Neural cell (in vitro differentiated cells): ENCODE data around the gene MOB2. TPM values are rescaled to one million over a fixed set of nuclear protein-coding genes. Genes with fewer than 3 reads are reported as not detected.

Source experiments
- H2AFZ ChIP-seq: fragments of 200-600, 300-800 bp; sonication (generic), shearing (Covaris generic); 2 replicates; pipeline ENCODE4 v1.6.0; 2014; ENCODE audit warnings: low read depth, mild to moderate bottlenecking, antibody characterized with exemption, low read length, moderate library complexity
- H3F3A ChIP-seq: fragments of 200-600 bp; shearing (Covaris generic); 2 replicates; pipeline ENCODE4 v1.6.1; 2016; ENCODE audit warnings: mild to moderate bottlenecking, moderate library complexity, mixed read lengths, antibody characterized with exemption, low read length; ENCODE audit not compliant: insufficient read depth, poor library complexity, severe bottlenecking
- H3K27ac ChIP-seq: fragments of 200-600, 300-800 bp; sonication (generic), shearing (Covaris generic); 2 replicates; pipeline ENCODE4 v1.5.1; 2014; ENCODE audit warnings: mild to moderate bottlenecking, low read length, moderate library complexity
- H3K27me3 ChIP-seq: fragments of 300-800, 200-600 bp; sonication (generic), shearing (Covaris generic); 2 replicates; pipeline ENCODE4 v1.6.0; 2014; ENCODE audit warnings: mild to moderate bottlenecking, low read depth, low read length, moderate library complexity; ENCODE audit not compliant: insufficient read depth
- H3K36me3 ChIP-seq: fragments of 300-800, 200-600 bp; sonication (generic), shearing (Covaris generic); 2 replicates; pipeline ENCODE4 v1.5.1; 2014; ENCODE audit warnings: mild to moderate bottlenecking, antibody characterized with exemption, low read length, moderate library complexity; ENCODE audit not compliant: insufficient read depth
- H3K4me2 ChIP-seq: fragments of 300-800, 200-600 bp; sonication (generic), shearing (Covaris generic); 2 replicates; pipeline ENCODE4 v1.6.0; 2014; ENCODE audit warnings: mild to moderate bottlenecking, low read length
- H3K4me3 ChIP-seq: fragments of 300-800, 200-600 bp; sonication (generic), shearing (Covaris generic); 2 replicates; pipeline ENCODE4 v1.5.1; 2014; ENCODE audit warnings: mild to moderate bottlenecking, low read length, moderate library complexity
- H3K79me2 ChIP-seq: fragments of 200-600 bp; shearing (Covaris generic); replicated peaks from 2 replicates; pipeline ENCODE4 v1.6.0; 2014; ENCODE audit warnings: mild to moderate bottlenecking, low read length, moderate library complexity; ENCODE audit not compliant: insufficient read depth
- H3K9ac ChIP-seq: fragments of 300-800, 200-600 bp; sonication (generic), shearing (Covaris generic); 2 replicates; pipeline ENCODE4 v1.6.1; 2016; ENCODE audit warnings: mild to moderate bottlenecking, low read length, mixed read lengths
- H3K9me2 ChIP-seq: fragments of 200-600 bp; shearing (Covaris generic); 2 replicates; pipeline ENCODE4 v1.6.1; 2016; ENCODE audit warnings: mild to moderate bottlenecking, low read length, mixed read lengths; ENCODE audit not compliant: insufficient read depth
- H3K9me3 ChIP-seq: fragments of 200-600, 300-800 bp; sonication (generic), shearing (Covaris generic); 2 replicates; pipeline ENCODE4 v1.6.1; 2016; ENCODE audit warnings: mild to moderate bottlenecking, mixed run types, low read length, moderate library complexity, mixed read lengths
- H4K20me1 ChIP-seq: fragments of 200-600 bp; shearing (Covaris generic); 2 replicates; pipeline ENCODE4 v1.6.1; 2016; ENCODE audit warnings: mild to moderate bottlenecking, mixed run types; ENCODE audit not compliant: insufficient read depth
- EP300 ChIP-seq: fragments of 450-650 bp; conservative IDR thresholded peaks from 2 replicates; pipeline ENCODE4 v1.6.1; 2014; ENCODE audit warnings: antibody characterized with exemption, mild to moderate bottlenecking, moderate library complexity; ENCODE audit not compliant: poor library complexity, severe bottlenecking
- EZH2 ChIP-seq: fragments of 200-600, 300-800 bp; shearing (Covaris generic), sonication (generic); IDR thresholded peaks from 2 replicates; pipeline ENCODE4 v1.6.1; 2014; ENCODE audit warnings: antibody characterized with exemption, low read length, borderline replicate concordance, mild to moderate bottlenecking; ENCODE audit not compliant: insufficient read depth, poor library complexity, severe bottlenecking
- MXI1 ChIP-seq: fragments of 450-650 bp; conservative IDR thresholded peaks from 2 replicates; pipeline ENCODE4 v1.6.1; 2014; ENCODE audit warnings: antibody characterized with exemption, mild to moderate bottlenecking; ENCODE audit not compliant: poor library complexity, severe bottlenecking
- POLR2AphosphoS5 ChIP-seq: IDR thresholded peaks from 2 replicates; pipeline ENCODE4 v1.6.1; 2012
- RAD21 ChIP-seq: fragments of 450-650 bp; conservative IDR thresholded peaks from 2 replicates; pipeline ENCODE4 v1.6.1; 2014; ENCODE audit warnings: antibody characterized with exemption, mild to moderate bottlenecking, moderate library complexity
- SMC3 ChIP-seq: fragments of 450-650 bp; conservative IDR thresholded peaks from 2 replicates; pipeline ENCODE4 v1.6.1; 2014; ENCODE audit warnings: antibody characterized with exemption, mild to moderate bottlenecking, moderate library complexity; ENCODE audit not compliant: poor library complexity
- TAF1 ChIP-seq: IDR thresholded peaks from 2 replicates; pipeline ENCODE4 v1.6.1; 2012; ENCODE audit warnings: low read depth
- polyA plus RNA-seq: library from polyadenylated mRNA; depleted of rRNA; stranded (reverse); fragments of >200 nt; gene quantifications from 2 replicates; pipeline ENCODE4 v1.2.3, GENCODE V29; 2014
- TF ChIP-seq, protein P1 (sequence below): fragments of 450-650 bp; IDR thresholded peaks from 2 replicates; pipeline ENCODE4 v1.5.1; 2014; ENCODE audit warnings: antibody characterized with exemption, mild to moderate bottlenecking, moderate library complexity; ENCODE audit not compliant: poor library complexity, severe bottlenecking
- TF ChIP-seq, protein P2 (sequence below): IDR thresholded peaks from 2 replicates; pipeline ENCODE4 v1.6.1; 2012; ENCODE audit warnings: borderline replicate concordance

The MOB2 gene
- polyA plus RNA-seq, 1 donor from 2014 or later: 33.2 TPM

DNA sequence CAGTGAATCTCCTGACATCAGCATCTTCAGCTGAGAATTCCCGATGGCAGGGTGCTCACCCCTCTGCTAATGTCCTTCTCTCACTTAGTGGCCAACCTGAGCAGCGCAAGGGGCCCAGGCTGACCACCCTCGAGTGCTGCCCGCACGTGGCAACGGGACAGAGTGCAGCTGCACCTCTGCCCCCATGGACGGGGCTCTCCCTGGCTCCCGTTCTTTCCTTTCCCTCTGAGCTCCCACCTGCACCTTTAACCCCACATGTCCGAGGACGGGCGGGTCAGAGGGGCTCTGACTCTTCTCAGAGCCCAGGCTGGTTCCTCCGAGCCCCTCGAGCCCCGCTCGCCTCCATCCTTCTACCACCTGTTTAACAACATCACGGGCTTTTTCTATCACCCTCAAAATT is 19.8 kb downstream of the MOB2 start:
- no peak overlapping the region for H3K4me3 ChIP-seq
- no peaks in the 10 kb centered on the region for H3K27me3 ChIP-seq
- H3K4me2 ChIP-seq: no peak overlapping the region
- no peaks in the 10 kb centered on the region for H3F3A ChIP-seq
- H3K9me3 ChIP-seq: no peaks in the 10 kb centered on the region
- no peaks in the 10 kb centered on the region for H3K79me2 ChIP-seq
- no peak overlapping the region for H3K9ac ChIP-seq
- no peak overlapping the region for H3K27ac ChIP-seq
- TF ChIP-seq RAD21 (no peak), POLR2AphosphoS5 (no peak), MXI1 (no peak), EZH2 (no peak), EP300 (no peak), TAF1 (no peak), SMC3 (no peak)
- TF ChIP-seq, protein P1, sequence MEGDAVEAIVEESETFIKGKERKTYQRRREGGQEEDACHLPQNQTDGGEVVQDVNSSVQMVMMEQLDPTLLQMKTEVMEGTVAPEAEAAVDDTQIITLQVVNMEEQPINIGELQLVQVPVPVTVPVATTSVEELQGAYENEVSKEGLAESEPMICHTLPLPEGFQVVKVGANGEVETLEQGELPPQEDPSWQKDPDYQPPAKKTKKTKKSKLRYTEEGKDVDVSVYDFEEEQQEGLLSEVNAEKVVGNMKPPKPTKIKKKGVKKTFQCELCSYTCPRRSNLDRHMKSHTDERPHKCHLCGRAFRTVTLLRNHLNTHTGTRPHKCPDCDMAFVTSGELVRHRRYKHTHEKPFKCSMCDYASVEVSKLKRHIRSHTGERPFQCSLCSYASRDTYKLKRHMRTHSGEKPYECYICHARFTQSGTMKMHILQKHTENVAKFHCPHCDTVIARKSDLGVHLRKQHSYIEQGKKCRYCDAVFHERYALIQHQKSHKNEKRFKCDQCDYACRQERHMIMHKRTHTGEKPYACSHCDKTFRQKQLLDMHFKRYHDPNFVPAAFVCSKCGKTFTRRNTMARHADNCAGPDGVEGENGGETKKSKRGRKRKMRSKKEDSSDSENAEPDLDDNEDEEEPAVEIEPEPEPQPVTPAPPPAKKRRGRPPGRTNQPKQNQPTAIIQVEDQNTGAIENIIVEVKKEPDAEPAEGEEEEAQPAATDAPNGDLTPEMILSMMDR: no peak
- TF ChIP-seq, protein P2, sequence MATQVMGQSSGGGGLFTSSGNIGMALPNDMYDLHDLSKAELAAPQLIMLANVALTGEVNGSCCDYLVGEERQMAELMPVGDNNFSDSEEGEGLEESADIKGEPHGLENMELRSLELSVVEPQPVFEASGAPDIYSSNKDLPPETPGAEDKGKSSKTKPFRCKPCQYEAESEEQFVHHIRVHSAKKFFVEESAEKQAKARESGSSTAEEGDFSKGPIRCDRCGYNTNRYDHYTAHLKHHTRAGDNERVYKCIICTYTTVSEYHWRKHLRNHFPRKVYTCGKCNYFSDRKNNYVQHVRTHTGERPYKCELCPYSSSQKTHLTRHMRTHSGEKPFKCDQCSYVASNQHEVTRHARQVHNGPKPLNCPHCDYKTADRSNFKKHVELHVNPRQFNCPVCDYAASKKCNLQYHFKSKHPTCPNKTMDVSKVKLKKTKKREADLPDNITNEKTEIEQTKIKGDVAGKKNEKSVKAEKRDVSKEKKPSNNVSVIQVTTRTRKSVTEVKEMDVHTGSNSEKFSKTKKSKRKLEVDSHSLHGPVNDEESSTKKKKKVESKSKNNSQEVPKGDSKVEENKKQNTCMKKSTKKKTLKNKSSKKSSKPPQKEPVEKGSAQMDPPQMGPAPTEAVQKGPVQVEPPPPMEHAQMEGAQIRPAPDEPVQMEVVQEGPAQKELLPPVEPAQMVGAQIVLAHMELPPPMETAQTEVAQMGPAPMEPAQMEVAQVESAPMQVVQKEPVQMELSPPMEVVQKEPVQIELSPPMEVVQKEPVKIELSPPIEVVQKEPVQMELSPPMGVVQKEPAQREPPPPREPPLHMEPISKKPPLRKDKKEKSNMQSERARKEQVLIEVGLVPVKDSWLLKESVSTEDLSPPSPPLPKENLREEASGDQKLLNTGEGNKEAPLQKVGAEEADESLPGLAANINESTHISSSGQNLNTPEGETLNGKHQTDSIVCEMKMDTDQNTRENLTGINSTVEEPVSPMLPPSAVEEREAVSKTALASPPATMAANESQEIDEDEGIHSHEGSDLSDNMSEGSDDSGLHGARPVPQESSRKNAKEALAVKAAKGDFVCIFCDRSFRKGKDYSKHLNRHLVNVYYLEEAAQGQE: no peak
- no peak overlapping the region for H2AFZ ChIP-seq
- no peaks in the 10 kb centered on the region for H3K9me2 ChIP-seq
- no peaks in the 10 kb centered on the region for H4K20me1 ChIP-seq
- H3K36me3 ChIP-seq: no peaks in the 10 kb centered on the region

DNA sequence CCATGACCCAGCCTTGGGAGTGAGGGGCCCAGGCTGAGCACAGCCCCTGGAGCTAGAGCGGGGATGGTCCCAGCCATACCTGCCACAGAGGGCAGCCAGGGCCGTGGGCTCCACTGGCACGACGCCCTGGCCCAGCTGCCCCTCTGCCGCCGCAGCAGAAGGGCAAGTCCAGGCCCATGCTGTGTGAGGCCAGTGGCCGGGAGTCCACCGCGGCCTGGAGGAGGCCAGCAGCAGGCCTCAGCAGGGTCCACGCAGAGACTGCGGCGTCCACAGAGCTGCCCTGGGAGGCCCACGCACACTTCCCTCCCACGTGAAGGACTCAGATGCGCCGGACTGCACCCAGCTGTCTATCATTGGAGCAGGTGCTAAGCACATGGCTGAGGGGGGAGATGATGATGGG is 23.5 kb downstream of the MOB2 start:
- no peak for TF ChIP-seq EZH2
- TF ChIP-seq SMC3: no peak
- TF ChIP-seq EP300: no peak
- peak; percentile 9 for TF ChIP-seq POLR2AphosphoS5
- TF ChIP-seq TAF1: no peak
- TF ChIP-seq, protein P2: no peak
- H3K79me2 ChIP-seq: no peaks in the 10 kb centered on the region
- H3K36me3 ChIP-seq: no peaks in the 10 kb centered on the region
- H3K4me3 ChIP-seq: no peak overlapping the region
- H3K4me2 ChIP-seq: no peak overlapping the region
- H3K9me2 ChIP-seq: no peaks in the 10 kb centered on the region
- H3K9ac ChIP-seq: no peak overlapping the region
- no peaks in the 10 kb centered on the region for H4K20me1 ChIP-seq
- H3F3A ChIP-seq: no peaks in the 10 kb centered on the region
- no peaks in the 10 kb centered on the region for H3K27me3 ChIP-seq
- H2AFZ ChIP-seq: no peak overlapping the region
- no peaks in the 10 kb centered on the region for H3K9me3 ChIP-seq
- no peak overlapping the region for H3K27ac ChIP-seq
